HL-60 (cell line): ENCODE data around the gene ANO2.

Source experiments
- CTCF ChIP-seq: IDR thresholded peaks from one replicate; pipeline ENCODE4 v1.5.1; 2011; ENCODE audit warnings: low read length, control low read depth, inconsistent platforms; ENCODE audit not compliant: insufficient read depth
- GABPA ChIP-seq: IDR thresholded peaks from 2 replicates; pipeline ENCODE4 v1.6.1; 2012; ENCODE audit warnings: low read depth
- REST ChIP-seq: IDR thresholded peaks from 2 replicates; pipeline ENCODE4 v1.6.1; 2012; ENCODE audit warnings: low read depth; ENCODE audit not compliant: insufficient replicate concordance

GRCh38 chr12:5705791-5706190 is 239.3 kb downstream of the ANO2 start:
- TF ChIP-seq CTCF: no peak
- no peak for TF ChIP-seq REST
- TF ChIP-seq GABPA: no peak
